ENCODE results near the gene PDCD10.

PDCD10 gene

DNA sequence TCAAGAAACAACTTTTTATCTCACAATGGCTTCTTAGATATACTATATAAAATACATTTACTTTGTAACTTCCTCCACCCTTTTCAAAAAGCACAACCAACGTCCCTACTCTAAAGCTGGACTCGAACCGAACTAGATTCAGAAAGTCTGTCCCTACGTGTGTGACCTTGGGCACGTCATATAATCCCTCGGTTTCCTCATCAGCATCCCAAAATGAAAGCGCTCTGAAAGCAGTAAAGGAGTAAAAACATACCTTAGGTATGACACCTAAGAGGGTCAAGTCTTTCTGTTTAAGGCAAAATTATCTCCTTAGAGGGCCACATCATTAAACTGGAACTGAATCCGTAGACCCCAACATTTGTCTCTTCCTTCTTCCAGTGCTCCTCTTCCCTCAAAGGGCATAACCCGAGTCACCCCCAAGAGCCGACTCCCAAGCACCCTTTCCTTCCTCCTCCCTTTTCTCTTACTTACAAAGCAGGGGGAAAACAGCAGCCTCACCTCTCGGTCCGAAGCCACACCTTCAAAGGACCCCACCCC lies 663 bp downstream of the PDCD10 start:
- DNase-seq = peak; percentile 25

DNA sequence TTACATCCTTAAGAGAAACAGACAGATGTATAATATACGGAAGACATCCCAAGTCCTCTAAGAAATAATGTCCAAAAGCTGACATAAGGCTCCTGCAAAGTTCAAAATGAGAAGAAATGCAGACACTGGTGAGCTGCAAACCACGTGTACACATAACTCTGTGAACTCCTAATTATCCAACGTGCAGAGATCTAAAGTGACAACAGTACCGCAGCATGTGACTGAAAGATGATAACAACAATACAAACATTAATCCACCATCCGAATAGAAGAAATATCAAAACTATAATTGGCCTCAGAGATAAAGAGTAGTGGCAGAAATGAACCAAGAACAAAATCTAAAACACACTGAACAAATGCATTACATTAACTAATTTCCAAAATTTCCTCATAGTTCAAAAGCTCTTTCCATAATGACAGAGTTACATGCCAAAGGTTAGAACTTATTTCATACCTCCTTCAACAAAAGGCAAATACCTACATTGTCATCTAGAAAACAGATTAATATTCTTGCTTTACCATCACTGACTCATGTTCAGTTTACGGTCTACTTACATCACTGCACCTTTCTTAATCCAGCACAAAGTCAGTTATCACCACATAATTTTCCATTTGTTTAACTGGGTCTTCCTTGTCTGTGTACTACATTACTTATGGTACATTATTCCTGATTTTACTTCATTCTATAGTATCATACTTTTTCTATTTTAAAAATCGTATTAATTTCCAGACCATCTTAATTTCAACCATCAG lies 2.2 kb downstream of the PDCD10 start:
- DNase-seq = no peak

DNA sequence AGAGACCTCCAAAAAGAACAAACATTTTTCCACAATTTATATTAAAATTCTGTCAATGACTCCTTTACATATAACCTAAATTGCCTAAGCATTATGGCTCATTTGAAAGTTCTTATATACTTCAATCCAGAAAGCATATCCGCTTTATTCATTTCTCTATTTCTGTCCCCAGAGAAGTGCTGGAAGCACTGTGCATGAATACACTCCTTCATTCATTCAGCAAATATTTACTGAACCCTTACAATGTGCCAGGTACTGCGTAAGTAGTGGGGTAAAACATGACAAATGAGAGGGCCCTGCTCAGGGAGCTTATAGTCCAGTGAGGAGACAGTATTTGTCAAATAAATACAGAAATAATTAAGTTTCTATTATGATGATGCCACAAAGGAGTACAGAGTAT lies 3.3 kb downstream of the PDCD10 start:
- DNase-seq = no peak

DNA sequence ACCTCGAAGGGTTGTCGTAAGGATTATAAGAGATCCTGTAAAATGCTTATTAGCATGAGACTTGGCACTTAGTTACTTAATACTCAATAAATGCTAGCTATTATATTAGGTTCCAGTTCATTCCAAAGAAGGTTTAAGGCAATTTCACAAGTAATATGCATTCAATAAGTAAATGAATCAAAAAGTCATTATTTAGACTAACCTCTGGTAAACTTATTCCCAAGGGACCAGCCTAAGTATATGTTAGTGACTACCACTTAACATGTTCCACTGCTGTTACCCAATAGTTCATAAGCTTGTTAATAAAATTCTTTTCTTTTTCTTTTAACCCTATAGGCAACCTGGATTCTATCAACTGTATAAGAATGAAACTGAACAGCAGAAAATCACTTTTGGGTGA lies 5.1 kb downstream of the PDCD10 start:
- DNase-seq = no peak

DNA sequence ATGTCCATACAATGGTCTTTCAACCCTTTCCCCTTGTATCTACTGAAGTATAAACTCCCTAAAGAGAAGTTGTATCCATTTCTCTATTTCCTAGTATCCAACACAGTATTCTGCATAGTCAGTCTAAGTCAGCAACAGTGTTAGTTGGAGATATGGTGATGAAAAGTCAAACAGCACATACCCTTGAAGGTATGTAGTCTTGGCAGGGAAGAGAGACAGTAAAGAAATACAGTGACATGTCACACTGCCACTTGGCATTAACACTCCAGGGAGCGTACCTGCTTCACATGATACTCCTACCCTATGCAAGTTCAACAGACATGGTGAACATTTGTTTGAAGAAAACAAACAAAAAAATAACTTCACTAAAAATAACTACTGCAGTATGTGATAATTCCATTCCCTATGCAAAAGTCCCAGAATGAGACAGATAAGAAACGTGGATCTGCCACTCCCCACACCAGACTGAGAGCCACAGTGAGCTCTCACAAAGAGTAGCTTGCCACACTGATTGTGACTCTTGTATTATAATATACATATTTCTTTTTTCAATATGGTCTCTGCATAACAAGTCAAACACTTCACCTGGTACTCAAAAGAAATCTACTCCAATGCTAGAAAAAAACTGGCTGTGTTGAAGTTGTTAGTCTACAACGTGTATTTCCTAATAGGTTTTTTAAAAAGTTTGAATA lies 5.9 kb downstream of the PDCD10 start:
- DNase-seq = no peak

DNA sequence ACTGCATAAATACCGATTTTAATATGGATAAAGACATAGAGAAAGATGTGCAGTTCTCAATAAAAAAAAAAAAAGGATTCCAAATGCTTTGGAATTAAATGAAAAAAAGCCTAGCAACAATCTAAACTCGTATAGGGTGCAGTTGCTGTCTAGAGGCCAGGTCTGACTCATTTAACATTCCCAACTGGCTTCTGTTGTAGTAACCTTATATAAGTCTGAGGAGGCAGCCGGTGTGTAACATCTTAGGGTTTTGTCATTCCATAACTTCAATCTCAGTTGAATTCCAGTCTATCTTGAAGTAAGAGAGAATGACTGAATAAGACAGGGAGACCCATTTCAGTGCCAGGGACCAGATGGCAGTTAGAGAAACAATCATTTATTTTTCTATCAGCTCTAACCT lies 6.5 kb downstream of the PDCD10 start:
- peak; percentile 72 for DNase-seq

DNA sequence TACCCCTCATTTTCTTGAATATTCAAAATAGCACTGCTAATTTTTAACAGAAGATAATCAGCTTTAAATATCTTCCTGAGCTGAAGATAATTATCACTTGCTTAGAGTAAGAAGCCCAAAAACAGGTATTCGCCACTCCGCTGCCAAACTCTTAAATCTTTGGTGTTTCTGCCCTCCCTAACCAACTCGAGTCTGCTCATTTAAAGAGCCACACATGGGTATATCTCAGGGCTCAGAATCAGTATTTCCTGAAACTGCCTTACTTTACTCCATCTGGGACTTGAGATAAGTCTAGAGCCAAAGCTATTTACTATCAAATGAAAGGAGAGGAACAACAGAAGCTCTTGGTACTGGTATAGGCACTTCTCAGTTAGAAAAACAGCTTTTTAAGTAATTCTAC lies 10.8 kb downstream of the PDCD10 start:
- no peak for DNase-seq

DNA sequence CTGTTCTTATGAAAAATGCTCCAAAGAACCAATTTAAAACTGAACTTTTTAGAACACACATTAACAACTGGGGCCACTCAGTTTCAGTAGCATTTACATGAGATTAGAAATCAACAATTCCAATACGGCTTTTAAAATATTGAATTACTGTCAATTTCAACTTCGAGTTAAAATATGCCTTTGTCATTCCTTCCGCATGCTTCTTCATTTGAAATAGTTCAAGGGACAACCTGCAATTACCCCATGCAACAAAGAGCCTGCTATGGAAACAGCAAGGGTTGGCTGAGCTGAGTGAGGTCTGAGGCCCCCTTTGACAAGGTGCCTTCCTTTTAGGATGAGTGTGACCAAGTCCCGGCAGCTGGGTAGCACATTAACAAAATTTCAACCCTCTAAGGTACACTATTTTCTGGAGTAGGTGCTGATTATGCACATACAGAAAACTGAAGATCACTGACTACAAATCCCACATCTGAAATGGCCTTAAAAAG lies 11.6 kb downstream of the PDCD10 start:
- no peak for DNase-seq

DNA sequence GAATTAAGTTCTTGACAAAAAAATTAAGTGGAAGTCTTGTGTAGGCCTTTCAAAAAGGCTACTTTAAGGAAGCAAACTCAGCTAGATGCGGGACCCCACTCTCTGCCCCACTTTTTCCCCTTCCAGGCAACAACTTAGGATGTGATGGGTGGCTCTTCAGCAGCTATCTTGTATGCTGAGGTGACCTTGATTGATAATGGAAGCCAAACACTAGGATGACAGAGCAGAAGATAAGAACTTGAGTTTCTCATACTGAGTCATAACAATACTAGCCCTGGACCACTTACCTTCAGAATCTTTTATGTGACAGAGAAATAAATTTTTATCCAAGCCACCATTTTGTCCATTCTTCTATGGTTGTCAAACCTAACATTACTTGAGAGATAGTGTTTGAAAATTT lies 16.1 kb downstream of the PDCD10 start:
- DNase-seq = no peak

DNA sequence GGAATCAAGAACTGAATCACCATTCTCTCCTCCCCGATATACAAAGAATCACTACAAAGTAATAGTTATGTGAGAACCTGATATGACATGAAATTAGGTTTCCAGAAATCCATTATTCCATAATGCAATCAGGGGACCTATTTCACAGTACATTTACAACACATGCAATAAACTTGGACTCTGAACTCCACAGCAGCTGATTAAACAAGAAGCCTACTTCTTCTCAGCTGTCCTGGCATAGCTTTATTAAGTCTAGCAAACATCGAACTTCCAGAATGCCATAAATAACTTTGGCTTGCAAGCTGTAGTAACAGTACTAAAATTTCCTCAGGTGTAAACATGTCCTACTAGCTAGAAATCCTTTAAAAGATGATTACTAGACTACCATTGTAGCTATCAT lies 17.8 kb downstream of the PDCD10 start:
- DNase-seq = no peak

DNA sequence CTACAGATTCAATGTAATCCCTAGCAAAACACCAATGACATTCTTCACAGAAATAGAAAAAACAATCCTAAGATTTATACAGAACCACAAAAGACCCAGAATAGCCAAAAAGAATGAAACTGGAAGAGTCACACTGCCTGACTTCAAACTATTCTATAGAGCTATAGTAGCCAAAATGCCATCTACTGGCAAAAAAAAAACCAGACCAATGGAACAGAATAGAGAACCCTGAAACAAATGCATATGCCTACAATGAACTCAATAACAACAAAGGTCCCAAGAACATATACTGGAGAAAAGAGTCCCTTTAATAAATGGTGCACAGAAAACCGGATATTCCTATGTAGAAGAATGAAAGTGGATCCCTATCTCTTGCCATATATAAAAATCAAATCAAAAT lies 19.8 kb downstream of the PDCD10 start:
- DNase-seq = no peak

DNA sequence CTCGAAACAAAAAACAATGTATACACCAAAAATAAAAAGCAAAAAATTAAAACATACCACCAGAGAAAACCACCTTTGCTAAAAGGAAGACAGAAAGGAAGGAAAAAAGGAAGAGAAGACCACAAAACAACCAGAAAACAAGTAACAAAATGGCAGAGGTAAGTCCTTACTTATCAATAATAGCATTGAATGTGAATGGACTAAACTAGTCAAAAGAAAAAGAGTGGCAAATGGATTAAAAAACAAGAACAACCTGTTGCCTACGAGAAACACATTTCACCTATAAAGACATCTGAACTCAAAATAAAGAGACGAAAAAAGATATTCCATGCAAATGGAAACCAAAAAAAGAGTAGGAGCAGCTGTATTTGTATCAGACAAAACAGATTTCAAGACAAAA lies 22.2 kb downstream of the PDCD10 start:
- no peak for DNase-seq

DNA sequence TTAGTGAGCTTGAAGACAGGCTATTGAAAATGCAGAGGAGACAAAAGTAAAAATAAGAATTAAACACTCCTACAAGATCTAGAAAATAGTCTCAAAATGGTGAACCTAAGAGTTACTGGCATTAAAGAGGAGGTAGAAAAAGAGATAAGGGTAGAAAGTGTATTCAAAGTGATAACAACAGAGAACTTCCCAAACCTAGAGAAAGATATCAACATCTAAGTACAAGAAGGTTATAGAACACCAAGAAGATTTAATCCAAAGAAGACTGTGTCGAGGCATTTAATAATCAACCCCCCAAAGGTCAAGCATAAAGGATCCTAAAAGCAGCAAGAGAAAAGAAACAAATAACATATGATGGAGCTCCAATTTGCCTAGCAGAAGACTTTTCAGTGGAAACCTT lies 23.3 kb downstream of the PDCD10 start:
- DNase-seq = no peak

DNA sequence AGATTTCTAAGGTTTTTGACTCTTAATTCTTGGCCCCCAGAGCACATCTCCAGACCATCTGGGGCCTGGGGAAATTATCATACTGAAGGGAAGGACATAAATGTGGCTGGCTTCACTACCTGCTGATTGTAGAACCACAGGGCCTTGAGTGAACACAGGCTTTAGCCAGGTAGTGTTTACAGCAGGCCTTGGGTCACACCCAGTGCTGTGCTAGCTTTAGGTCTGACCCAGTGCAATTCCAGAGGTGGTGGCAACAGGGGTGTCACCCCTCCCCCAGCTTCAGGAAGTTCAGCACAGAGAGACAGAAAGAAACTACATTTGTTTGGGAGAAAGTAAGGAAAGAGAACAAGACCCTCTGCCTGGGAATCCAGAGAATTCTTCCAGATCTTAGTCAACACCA lies 24.1 kb downstream of the PDCD10 start:
- DNase-seq = no peak

DNA sequence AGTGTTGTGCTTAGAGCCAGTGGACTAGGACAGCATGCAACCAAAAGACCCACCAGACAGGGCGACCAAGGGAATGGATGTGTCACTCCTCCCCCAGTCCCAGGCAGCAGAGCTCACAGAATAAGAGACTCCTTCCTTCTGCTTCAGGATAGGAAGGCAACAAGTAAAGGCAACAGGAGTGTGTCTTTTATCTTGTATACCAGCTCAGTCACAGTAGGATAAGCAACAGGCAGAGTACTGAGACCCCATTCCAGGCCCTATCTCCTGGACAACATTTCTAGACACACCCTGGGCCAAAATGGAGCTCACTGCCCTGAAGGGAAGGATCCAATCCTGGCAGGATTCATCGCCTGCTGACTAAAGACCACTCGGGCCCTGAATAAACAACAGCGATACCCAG lies 25.0 kb downstream of the PDCD10 start:
- DNase-seq = no peak

DNA sequence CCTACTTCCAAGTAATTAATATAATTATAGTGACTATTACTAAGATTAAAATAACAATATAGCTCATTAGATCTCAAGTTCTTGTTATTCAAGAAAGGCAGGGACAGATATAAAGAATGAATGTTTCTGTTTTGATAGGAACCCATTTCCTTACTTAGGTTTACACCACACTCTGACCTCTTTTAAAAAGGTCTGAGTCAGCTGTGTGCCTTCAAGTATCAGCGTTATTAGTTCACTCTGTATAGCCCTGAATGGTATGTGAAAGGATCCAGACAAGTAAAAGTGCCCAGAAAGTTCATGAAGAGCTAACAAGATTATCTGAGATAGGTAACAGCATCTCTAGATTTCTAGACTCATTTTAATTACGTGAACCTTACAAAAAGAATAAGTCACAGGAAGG lies 28.9 kb downstream of the PDCD10 start:
- DNase-seq = peak; percentile 36

DNA sequence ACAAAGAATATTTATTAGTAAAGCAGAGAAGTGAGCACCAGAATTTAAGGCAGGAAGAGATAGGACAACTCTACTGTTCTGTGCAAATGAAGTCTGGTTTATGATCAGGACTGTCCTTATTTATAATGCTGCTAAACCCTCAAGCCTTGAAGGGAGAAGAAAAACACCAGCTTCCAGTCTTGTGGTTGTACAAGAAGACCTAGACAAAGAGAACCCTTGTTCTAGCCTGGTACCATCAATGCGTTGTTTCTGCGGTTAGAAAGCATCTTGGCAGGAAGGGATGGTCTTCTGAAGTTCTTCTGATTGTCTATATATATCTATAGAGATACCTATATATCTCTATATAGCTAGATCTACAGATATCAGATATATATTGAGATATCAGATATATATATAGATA lies 33.8 kb downstream of the PDCD10 start:
- DNase-seq = no peak

DNA sequence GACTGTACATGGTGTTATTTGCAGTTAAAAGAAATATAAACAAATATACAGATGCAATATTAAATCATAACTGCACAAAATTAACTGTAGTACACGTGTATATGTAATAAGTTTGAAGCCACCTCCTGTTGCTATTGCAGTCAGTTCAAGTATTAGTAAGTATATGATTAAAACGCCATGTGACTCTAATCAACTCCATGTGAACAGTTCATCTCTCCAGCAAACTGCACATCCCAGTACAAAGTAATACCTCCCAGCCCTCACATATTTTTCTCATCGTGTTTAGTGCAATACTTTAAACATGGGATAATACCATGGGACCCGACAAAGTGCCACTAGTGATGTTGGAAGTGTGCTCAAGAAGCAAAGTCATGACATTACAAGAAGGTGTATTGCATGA lies 34.6 kb downstream of the PDCD10 start:
- DNase-seq = no peak

DNA sequence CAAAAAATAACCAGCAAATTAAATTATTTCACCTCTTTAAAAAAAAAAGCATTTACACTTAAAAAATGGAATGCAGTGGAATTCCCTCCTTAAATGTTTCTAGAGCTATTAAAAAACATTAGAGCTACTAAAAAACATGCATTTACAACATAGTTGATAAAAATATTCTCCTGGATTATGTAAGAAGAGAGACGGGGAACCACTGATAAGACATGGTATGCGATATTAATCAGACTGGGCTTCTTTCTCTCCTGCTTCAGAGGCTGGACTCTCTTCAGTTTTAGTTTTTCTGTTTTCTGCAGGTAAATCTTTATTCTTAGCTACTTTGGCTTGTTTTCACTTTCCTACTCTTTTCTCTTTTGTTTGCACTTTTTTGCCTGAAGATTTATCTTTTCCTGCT lies 40.6 kb downstream of the PDCD10 start:
- no peak for DNase-seq

DNA sequence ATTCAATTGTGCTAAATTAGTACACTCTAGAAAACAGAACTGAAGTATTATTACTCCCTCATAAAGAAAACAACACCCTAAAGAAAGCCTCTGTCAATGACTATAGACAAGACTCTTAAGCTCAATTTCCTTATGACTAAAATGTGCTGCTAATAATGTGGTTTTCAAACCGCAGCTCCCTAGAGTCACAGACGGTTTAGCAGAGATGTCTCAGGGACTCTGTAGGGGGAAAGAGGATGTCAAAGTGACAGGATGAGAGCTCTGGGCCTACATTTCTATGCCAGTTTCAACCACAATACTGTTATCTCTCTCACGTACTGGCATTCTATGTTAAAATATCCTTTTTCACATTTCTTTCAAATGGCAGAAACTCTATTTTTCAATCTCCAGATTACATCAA lies 43.3 kb downstream of the PDCD10 start:
- DNase-seq = no peak

DNA sequence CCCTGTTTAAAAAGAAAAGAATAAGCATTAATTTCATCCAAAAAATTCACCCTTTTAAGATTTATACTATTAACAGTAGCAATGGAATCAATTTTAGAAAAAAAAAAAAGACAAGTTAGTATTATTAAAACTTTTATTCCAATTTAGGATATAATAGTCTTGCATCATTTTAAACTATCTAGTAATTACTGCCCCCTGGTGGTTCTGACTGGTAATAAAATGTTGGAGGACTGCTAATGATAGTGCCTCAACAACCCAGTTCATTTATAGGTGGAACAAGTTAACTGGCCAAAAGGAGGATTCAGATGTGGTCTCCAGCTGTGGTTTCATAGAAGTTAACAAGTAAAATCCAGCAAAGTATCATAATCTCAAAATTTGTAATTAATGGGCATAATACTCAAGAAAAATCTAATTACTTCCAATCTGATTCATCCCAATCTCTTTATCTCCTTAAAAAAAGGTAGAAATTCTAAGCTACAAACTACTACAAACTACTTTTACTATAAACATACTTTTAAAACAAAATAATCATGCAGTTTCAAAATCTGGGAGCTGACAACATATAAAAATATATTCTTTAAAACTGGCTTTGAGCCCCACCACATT lies 50.2 kb downstream of the PDCD10 start:
- peak; percentile 56 for DNase-seq

DNA sequence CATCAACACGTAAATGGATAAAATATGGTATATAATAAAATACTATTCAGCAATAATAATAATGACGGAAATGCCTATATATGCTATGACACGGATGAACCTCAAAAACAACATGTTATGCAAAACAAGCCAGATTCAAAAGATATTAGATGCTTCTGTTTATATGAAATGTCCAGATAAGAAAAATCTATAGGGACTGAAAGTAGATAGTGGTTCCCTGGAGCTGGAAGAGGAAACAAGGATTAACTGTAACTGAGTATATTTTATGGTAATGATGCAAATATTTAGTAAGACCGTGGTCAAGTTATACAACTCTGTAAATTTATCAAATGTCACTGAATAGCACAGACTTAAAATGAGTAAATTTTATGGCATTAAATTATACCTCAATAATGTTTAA lies 55.2 kb downstream of the PDCD10 start:
- no peak for DNase-seq

DNA sequence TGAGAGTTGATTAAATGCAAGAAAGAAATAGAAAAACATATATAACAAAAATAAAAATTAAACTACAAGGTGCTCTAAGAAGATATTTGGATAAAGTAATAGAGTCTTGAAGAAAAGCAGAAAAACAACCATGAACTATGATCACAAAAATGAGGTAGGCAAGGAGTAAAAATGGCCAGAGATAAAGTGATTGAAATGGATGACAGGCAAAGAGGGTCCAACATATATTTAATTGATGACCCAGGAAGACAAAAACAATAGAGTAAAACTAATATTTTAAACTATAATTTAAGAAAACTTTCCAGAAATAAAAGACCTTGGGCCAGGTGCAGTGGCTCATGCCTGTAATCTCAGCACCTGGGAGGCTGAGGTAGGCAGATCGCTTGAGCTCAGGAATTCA lies 58.8 kb downstream of the PDCD10 start:
- no peak for DNase-seq

DNA sequence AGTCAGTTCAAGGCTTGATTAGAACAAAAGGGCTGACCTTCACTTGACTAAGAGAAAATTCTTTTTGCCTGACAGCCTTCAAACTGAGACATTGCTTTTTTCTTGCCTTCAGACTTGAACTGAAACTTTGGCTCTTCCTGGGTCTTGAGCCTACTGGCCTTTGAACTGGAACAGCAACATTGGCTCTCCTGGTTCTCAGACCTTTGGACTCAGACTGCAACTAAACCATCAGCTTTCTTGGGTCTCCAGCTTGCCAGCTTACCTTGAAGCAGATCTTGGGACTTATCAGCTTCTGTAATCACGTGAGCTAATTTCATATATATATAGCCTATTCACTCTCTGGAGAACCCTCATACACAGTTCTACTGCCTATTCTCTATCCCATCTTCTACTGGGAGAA lies 61.5 kb downstream of the PDCD10 start:
- no peak for DNase-seq
